Measurements from ENCODE around the gene HEATR5B. TPM values are rescaled to one million over a fixed set of nuclear protein-coding genes. Genes with fewer than 3 reads are reported as not detected.

The HEATR5B gene
- total and polyA plus RNA-seq, 9 of the 15 experiments (the other 6 are each of a cell fraction or from before 2014, with no cell fraction given), result 4.2 to 21.7 (median 12.2) TPM

- Histone ChIP-seq H3K9ac (ENCODE audit: insufficient read depth in 1 of 2, low read depth in 2 of 2, low read length in 2 of 2) (no peak overlapping the region), H3K36me3 (ENCODE audit: control insufficient read depth, insufficient read depth, low read length) (peaks cover under 1% of the 10 kb centered on the region; the same call in 1 of the 3 replicates), H3K27me3 (ENCODE audit: control insufficient read depth in 2 of 2, insufficient read depth in 2 of 2, low read length in 2 of 2) (no peaks in the 10 kb centered on the region), H3K9me1 (ENCODE audit: control insufficient read depth, insufficient read depth, low read length) (no peaks in the 10 kb centered on the region), H3K9me3 (replicated peaks; ENCODE audit: control insufficient read depth, insufficient read depth, low read depth, low read length) (no peaks in the 10 kb centered on the region), H3K4me2 (ENCODE audit: insufficient read depth, low read length) (no peak overlapping the region), H3K4me3 (no peak overlapping the region), H3K27ac (ENCODE audit: extremely low read depth, low read depth, low read length) (no peak overlapping the region), H4K20me1 (replicated peaks; ENCODE audit: control insufficient read depth, insufficient read depth, low read length) (no peaks in the 10 kb centered on the region), H3K4me1 (replicated peaks in 1 of 2; ENCODE audit: control insufficient read depth in 2 of 2, insufficient read depth in 2 of 2, low read length in 2 of 2) (peaks cover 0 to 7% of the 10 kb centered on the region in 2 experiments; a peak in 2 of 5 replicates), H2AFZ (ENCODE audit: low read depth, low read length) (no peak overlapping the region), H3K79me2 (ENCODE audit: control insufficient read depth, insufficient read depth, low read length) (no peaks in the 10 kb centered on the region)
- ChIA-PET POLR2A (no interaction called here), CTCF (ENCODE audit: low intra/inter-chr PET ratio) (no interaction called here)
- no TSS peak for BruUV-seq (replicated peaks)
- intact Hi-C loops (cut with micrococcal nuclease), result no loop called here
- FAIRE-seq, result no peak
- in situ Hi-C loops (cut with MboI), result no loop called here
- 67% methylated on average over 8 of the region's 8 CpGs for WGBS (ENCODE audit: insufficient coverage, low coverage, missing lambda C conversion rate)
- TF ChIP-seq PHB (CRISPR knock-in tag; IDR thresholded peaks at IDR 0.05) (no peak), POLR2AphosphoS5 (IDR thresholded peaks at IDR 0.05; ENCODE audit: control insufficient read depth, insufficient read depth, low read depth, low read length) (no peak), MEF2A (IDR thresholded peaks at IDR 0.05; ENCODE audit: control insufficient read depth, low read depth, low read length) (no peak), ZSCAN29 (IDR thresholded peaks at IDR 0.05) (no peak), C11orf30 (IDR thresholded peaks at IDR 0.05; ENCODE audit: low read depth) (no peak), POLR2B (IDR thresholded peaks at IDR 0.05; ENCODE audit: low read depth, partially characterized antibody) (no peak), ARID3B (CRISPR knock-in tag; IDR thresholded peaks at IDR 0.05; ENCODE audit: borderline replicate concordance) (no peak), PHTF2 (CRISPR knock-in tag; IDR thresholded peaks at IDR 0.05) (no peak)
- ATAC-seq, result no peak
- DNase-seq (ENCODE audit: extremely low read depth in 1 of 4, low spot score in 3 of 4), result no peak
These were observed 108.9 kb downstream of the HEATR5B start for GRCh38 chr2:36975306-36975705.
